HepG2 (cell line): ENCODE data around the gene GTF2H1. TPM values are rescaled to one million over a fixed set of nuclear protein-coding genes. Genes with fewer than 3 reads are reported as not detected.

ENCODE experiments used
- AGO1 ChIP-seq: fragments of 200-400 bp; formaldehyde crosslinking; IDR thresholded peaks from 2 replicates; pipeline ENCODE4 v1.6.1; 2017; ENCODE audit warnings: mild to moderate bottlenecking, low read depth, low read length, moderate library complexity; ENCODE audit not compliant: poor library complexity, severe bottlenecking
- ASH2L ChIP-seq: fragments of 300-600, 200-600 bp; sonication (generic); IDR thresholded peaks from 2 replicates; pipeline ENCODE4 v1.7.0; 2017; ENCODE audit warnings: low read depth, mild to moderate bottlenecking, moderate library complexity, mixed read lengths, low read length; ENCODE audit not compliant: insufficient read length
- BCL3 ChIP-seq: sonication (generic); formaldehyde crosslinking; IDR thresholded peaks from 2 replicates; pipeline ENCODE4 v1.5.1; 2020; ENCODE audit warnings: mild to moderate bottlenecking, missing genetic modification reagents, moderate library complexity
- BCL6 ChIP-seq: IDR thresholded peaks from 2 replicates; pipeline ENCODE4 v1.6.1; 2016; ENCODE audit warnings: missing genetic modification reagents, missing compliant biosample characterization
- GTF3A ChIP-seq: sonication (generic); formaldehyde crosslinking; conservative IDR thresholded peaks from 2 replicates; pipeline ENCODE4 v1.4.0; 2020; ENCODE audit warnings: mild to moderate bottlenecking, missing genetic modification reagents
- IKZF5 ChIP-seq: IDR thresholded peaks from 2 replicates; pipeline ENCODE4 v1.6.1; 2018; ENCODE audit warnings: missing genetic modification reagents, mild to moderate bottlenecking, missing compliant biosample characterization
- MAFK ChIP-seq, 2 experiments: IDR thresholded peaks in 1 of 2; conservative IDR thresholded peaks in 1 of 2; 2 replicates each; pipeline ENCODE4 v1.6.1; 2011; ENCODE audit warnings: improper control_type of control experiment in 2 of 2, low read length in 2 of 2
- NCOR1 ChIP-seq: fragments of 200-600 bp; sonication (generic); IDR thresholded peaks from 2 replicates; pipeline ENCODE4 v1.7.0; 2017; ENCODE audit warnings: antibody characterized with exemption, low read length, borderline replicate concordance
- NFRKB ChIP-seq: fragments of 450-650 bp; IDR thresholded peaks from 2 replicates; pipeline ENCODE4 v1.6.1; 2017
- NFYB ChIP-seq: sonication (generic); formaldehyde crosslinking; IDR thresholded peaks from 2 replicates; pipeline ENCODE4 v1.4.0; 2020; ENCODE audit warnings: missing genetic modification reagents
- NFYC ChIP-seq: IDR thresholded peaks from 2 replicates; pipeline ENCODE4 v1.6.1; 2016; ENCODE audit warnings: missing genetic modification reagents, missing compliant biosample characterization
- NONO ChIP-seq, 2 experiments: fragments of 450-650 bp in 1 of 2; sonication (generic) in 1 of 2; formaldehyde crosslinking in 1 of 2; IDR thresholded peaks in 1 of 2; conservative IDR thresholded peaks in 1 of 2; 2 replicates each; pipeline versions ENCODE4 v1.6.1 to v1.8.0; 2017 to 2022; ENCODE audit warnings: mild to moderate bottlenecking in 1 of 2, missing genetic modification reagents in 1 of 2, moderate library complexity in 1 of 2
- TBX2 ChIP-seq: sonication (generic); formaldehyde crosslinking; IDR thresholded peaks from 2 replicates; pipeline ENCODE4 v1.5.0; 2020; ENCODE audit warnings: missing genetic modification reagents, mild to moderate bottlenecking, borderline replicate concordance
- ZNF143 ChIP-seq: sonication (generic); formaldehyde crosslinking; IDR thresholded peaks from 2 replicates; pipeline ENCODE4 v1.4.0; 2020; ENCODE audit warnings: missing genetic modification reagents
- ZNF563 ChIP-seq: sonication (generic); formaldehyde crosslinking; IDR thresholded peaks from 2 replicates; pipeline ENCODE4 v1.8.0; 2022; ENCODE audit warnings: mild to moderate bottlenecking, moderate library complexity, missing genetic modification reagents
- ZNF564 ChIP-seq: sonication (generic); formaldehyde crosslinking; IDR thresholded peaks from 2 replicates; pipeline ENCODE4 v1.8.1; 2023; ENCODE audit warnings: mild to moderate bottlenecking, missing genetic modification reagents
- ZNF572 ChIP-seq: sonication (generic); formaldehyde crosslinking; IDR thresholded peaks from 2 replicates; pipeline ENCODE4 v1.5.1; 2020; ENCODE audit warnings: mild to moderate bottlenecking, missing genetic modification reagents
- ZNF687 ChIP-seq: sonication (generic); formaldehyde crosslinking; IDR thresholded peaks from 2 replicates; pipeline ENCODE4 v1.5.1; 2020; ENCODE audit warnings: mild to moderate bottlenecking, missing genetic modification reagents, moderate library complexity
- ZNF749 ChIP-seq: sonication (generic); formaldehyde crosslinking; IDR thresholded peaks from 2 replicates; pipeline ENCODE4 v1.8.0; 2022; ENCODE audit warnings: mild to moderate bottlenecking, missing genetic modification reagents, moderate library complexity, borderline replicate concordance
- polyA plus RNA-seq, 8 experiments: library from polyadenylated mRNA; depleted of rRNA in 3 of 8; stranded (reverse) in 7 of 8; unstranded in 1 of 8; fragments of >200 nt; fragmentation: Illumina TruSeq in 4 of 8; extraction: Trizol in 4 of 8; gene quantifications; 2 replicates each; pipeline versions ENCODE4 v1.2.1 to v1.2.3, GENCODE V29; 2011 to 2016; ENCODE audit warnings: low read depth in 4 of 8, missing spikeins in 1 of 8, mixed read lengths in 1 of 8; ENCODE audit not compliant: insufficient read depth in 1 of 8
- total RNA-seq, 5 experiments: library from RNA; depleted of rRNA; stranded (reverse); fragments of >200 nt; fragmentation: Illumina TruSeq; extraction: Trizol; gene quantifications; 2 replicates each; pipeline ENCODE4 v1.2.3, GENCODE V29; 2016; ENCODE audit warnings: low read depth in 1 of 5

Gene GTF2H1
- total and polyA plus RNA-seq, 2 of the 13 experiments (the other 11 are each of a cell fraction or from before 2014, with no cell fraction given), result 15.7 to 51.4 TPM

- peak; percentile 64; the same call in 1 of the 2 replicates for TF ChIP-seq ZNF563 (CRISPR knock-in tag)
- TF ChIP-seq GTF3A (CRISPR knock-in tag), result 0 out of 2 replicates have a peak, but pooled peaks have one; percentile 45
- TF ChIP-seq BCL3, result no peak; the same call in 1 of the 2 replicates
- TF ChIP-seq ZNF749 (CRISPR knock-in tag), result no peak
- TF ChIP-seq IKZF5 (CRISPR knock-in tag), result peak; percentile 84
- peak; percentile 44; the same call in 1 of the 2 replicates for TF ChIP-seq TBX2 (CRISPR knock-in tag)
- peak; percentile 55 for TF ChIP-seq NCOR1
- peak; percentile 88 for TF ChIP-seq AGO1
- TF ChIP-seq BCL6 (CRISPR knock-in tag), result 0 out of 2 replicates have a peak, but pooled peaks have one; percentile 8
- 0 out of 2 replicates have a peak, but pooled peaks have one; percentile 47 for TF ChIP-seq ZNF564 (CRISPR knock-in tag)
- peak; percentile 23; the same call in 1 of the 2 replicates for TF ChIP-seq ZNF572 (CRISPR knock-in tag)
- no peak for TF ChIP-seq NFYB (CRISPR knock-in tag)
- TF ChIP-seq MAFK (conservative IDR thresholded peaks at IDR 0.05 in 1 of 2, IDR thresholded peaks at IDR 0.05 in 1 of 2; ENCODE audit: low read length in 2 of 2), result no peak
- no peak for TF ChIP-seq NFRKB
- TF ChIP-seq NONO (IDR thresholded peaks at IDR 0.05), result no peak
- peak; percentile 58; the same call in 1 of the 2 replicates for TF ChIP-seq NONO (CRISPR knock-in tag; conservative IDR thresholded peaks at IDR 0.05)
- TF ChIP-seq ZNF143 (CRISPR knock-in tag), result no peak
- 0 out of 2 replicates have a peak, but pooled peaks have one; percentile 10 for TF ChIP-seq NFYC (CRISPR knock-in tag)
- TF ChIP-seq ASH2L, result peak; percentile 52
- peak; percentile 90 for TF ChIP-seq ZNF687 (CRISPR knock-in tag)
Measured at GRCh38 chr11:18395735-18396504, 73.6 kb downstream of the GTF2H1 start (continued).
